ENCODE data around the gene GRM7. TPM values are rescaled to one million over a fixed set of nuclear protein-coding genes. Genes with fewer than 3 reads are reported as not detected.

The GRM7 gene
- total and polyA plus RNA-seq, 4 donors, result 0.20 to 1.3 (median 0.80) TPM

DNA sequence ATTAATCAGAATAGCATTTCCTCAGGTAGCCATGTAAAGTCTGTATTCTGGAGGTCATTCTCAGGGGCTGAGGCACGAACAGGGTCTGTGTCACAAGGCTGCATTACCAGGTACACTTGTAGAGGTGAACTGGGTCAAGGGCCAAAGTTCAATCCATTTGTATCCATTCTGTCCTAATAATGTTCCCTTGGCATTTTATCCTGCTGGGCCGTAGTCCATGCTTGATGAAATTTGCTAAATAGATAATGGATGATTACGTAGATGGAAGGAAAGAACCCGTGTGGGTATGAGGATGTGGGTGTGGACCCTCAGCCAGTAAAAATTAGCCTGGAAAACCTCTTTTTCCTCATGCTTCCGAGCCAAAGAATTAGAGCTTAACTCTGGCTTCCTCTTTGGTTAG lies 785.9 kb downstream of the GRM7 start:
- DNase-seq (no peak), ATAC-seq (ENCODE audit: insufficient read depth, low FRiP score) (no peak)
- TF ChIP-seq, protein P1, sequence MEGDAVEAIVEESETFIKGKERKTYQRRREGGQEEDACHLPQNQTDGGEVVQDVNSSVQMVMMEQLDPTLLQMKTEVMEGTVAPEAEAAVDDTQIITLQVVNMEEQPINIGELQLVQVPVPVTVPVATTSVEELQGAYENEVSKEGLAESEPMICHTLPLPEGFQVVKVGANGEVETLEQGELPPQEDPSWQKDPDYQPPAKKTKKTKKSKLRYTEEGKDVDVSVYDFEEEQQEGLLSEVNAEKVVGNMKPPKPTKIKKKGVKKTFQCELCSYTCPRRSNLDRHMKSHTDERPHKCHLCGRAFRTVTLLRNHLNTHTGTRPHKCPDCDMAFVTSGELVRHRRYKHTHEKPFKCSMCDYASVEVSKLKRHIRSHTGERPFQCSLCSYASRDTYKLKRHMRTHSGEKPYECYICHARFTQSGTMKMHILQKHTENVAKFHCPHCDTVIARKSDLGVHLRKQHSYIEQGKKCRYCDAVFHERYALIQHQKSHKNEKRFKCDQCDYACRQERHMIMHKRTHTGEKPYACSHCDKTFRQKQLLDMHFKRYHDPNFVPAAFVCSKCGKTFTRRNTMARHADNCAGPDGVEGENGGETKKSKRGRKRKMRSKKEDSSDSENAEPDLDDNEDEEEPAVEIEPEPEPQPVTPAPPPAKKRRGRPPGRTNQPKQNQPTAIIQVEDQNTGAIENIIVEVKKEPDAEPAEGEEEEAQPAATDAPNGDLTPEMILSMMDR (IDR thresholded peaks at IDR 0.05; ENCODE audit: control extremely low read depth, extremely low read depth), result no peak
- Histone ChIP-seq H3K27me3 (ENCODE audit: control insufficient read depth in 3 of 3, insufficient read depth in 3 of 3, low read length in 2 of 3) (no peaks in the 10 kb centered on the region), H3K36me3 (ENCODE audit: control insufficient read depth in 4 of 4, insufficient read depth in 4 of 4, low read length in 4 of 4) (no peaks in the 10 kb centered on the region), H3K9ac (ENCODE audit: insufficient read depth in 1 of 2, low read length in 2 of 2) (no peak overlapping the region), H3K27ac (ENCODE audit: low read depth in 1 of 2, low read length in 1 of 2) (no peak overlapping the region), H3K9me3 (ENCODE audit: control insufficient read depth in 4 of 4, insufficient read depth in 3 of 4, low read length in 3 of 4) (peaks cover 0 to 1% (median 0%) of the 10 kb centered on the region in 4 donors), H3K4me1 (ENCODE audit: control insufficient read depth in 5 of 5, insufficient read depth in 5 of 5, low read length in 5 of 5) (no peaks in the 10 kb centered on the region), H3K4me3 (no peak overlapping the region)
- 68 to 72% methylated on average over 5 of the region's 5 CpGs for WGBS, 2 donors

DNA sequence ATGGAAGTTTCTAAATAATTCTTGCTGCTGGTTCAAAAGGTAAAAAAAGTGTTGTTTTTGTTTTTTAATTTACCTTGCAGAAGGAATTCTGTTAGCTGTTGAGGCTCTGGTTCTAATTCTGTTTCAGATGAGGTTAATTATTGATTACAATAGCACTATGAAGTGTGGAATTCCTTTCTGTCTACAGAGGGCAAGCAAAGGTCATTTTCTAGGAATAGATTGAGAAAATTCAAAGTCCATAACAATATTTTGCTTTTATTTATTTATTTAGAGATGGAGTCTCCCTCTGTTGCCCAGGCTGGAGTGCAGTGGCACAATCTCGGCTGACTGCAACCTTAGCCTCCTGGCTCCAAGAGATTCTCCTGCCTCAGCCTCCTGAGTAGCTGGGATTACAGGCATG lies 789.6 kb downstream of the GRM7 start:
- DNase-seq, result no peak
- H3K4me3 ChIP-seq, result no peak overlapping the region

DNA sequence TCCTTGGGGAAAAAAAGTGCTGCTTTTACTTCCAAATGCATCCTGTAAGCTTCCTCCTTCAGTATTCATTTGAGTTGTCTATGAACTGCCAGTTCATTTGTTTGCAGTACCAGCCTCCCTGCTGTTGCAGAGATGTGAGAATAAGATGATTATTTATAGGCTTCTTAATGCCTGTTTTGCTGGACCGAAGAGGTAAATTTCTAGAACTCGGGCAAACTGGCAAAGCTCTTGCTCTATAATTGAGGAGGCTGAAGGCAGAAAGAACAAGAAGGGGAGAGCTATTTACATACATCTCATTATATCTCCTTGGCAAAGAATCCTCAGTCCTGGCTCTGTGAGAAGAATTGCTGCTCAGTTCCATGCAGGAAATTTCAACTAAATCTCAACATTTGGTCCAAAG lies 790.4 kb downstream of the GRM7 start:
- DNase-seq (no peak), ATAC-seq (ENCODE audit: insufficient read depth, low FRiP score) (no peak)
- no peaks in the 10 kb centered on the region for H3K36me3 ChIP-seq (ENCODE audit: control insufficient read depth in 4 of 4, insufficient read depth in 4 of 4, low read length in 4 of 4)
- no peak overlapping the region for H3K9ac ChIP-seq (ENCODE audit: insufficient read depth in 1 of 2, low read length in 2 of 2)
- H3K27ac ChIP-seq (ENCODE audit: low read depth in 1 of 2, low read length in 1 of 2), result no peak overlapping the region
- no peaks in the 10 kb centered on the region for H3K4me1 ChIP-seq (ENCODE audit: control insufficient read depth in 5 of 5, insufficient read depth in 5 of 5, low read length in 5 of 5)
- H3K27me3 ChIP-seq (ENCODE audit: control insufficient read depth in 3 of 3, insufficient read depth in 3 of 3, low read length in 2 of 3), result no peaks in the 10 kb centered on the region
- H3K9me3 ChIP-seq (ENCODE audit: control insufficient read depth in 4 of 4, insufficient read depth in 3 of 4, low read length in 3 of 4), result no peaks in the 10 kb centered on the region
- H3K4me3 ChIP-seq, result no peak overlapping the region
- WGBS, 2 donors, result 77 to 84% methylated on average over 2 of the region's 2 CpGs
- TF ChIP-seq, protein P1 (IDR thresholded peaks at IDR 0.05; ENCODE audit: control extremely low read depth, extremely low read depth), result no peak

More for the DNA sequence above, 789.6 kb downstream of the GRM7 start:
- ATAC-seq (ENCODE audit: insufficient read depth, low FRiP score), result no peak
- H3K9ac ChIP-seq (ENCODE audit: insufficient read depth in 1 of 2, low read length in 2 of 2), result no peak overlapping the region
- no peak overlapping the region for H3K27ac ChIP-seq (ENCODE audit: low read depth in 1 of 2, low read length in 1 of 2)
- H3K9me3 ChIP-seq (ENCODE audit: control insufficient read depth in 4 of 4, insufficient read depth in 3 of 4, low read length in 3 of 4), result no peaks in the 10 kb centered on the region
- H3K4me1 ChIP-seq (ENCODE audit: control insufficient read depth in 5 of 5, insufficient read depth in 5 of 5, low read length in 5 of 5), result no peaks in the 10 kb centered on the region
- H3K36me3 ChIP-seq (ENCODE audit: control insufficient read depth in 4 of 4, insufficient read depth in 4 of 4, low read length in 4 of 4), result no peaks in the 10 kb centered on the region
- TF ChIP-seq, protein P1 (IDR thresholded peaks at IDR 0.05; ENCODE audit: control extremely low read depth, extremely low read depth), result no peak
- 78 to 100% methylated on average over 1 of the region's 1 CpG for WGBS, 2 donors
- no peaks in the 10 kb centered on the region for H3K27me3 ChIP-seq (ENCODE audit: control insufficient read depth in 3 of 3, insufficient read depth in 3 of 3, low read length in 2 of 3)

Measured in lung (tissue), 12 donors.